AG08395 (cell line): ENCODE measurements around the gene R3HDML.
"Not testable (repeated sequence)": the region's sequence is repeated elsewhere in the genome, so short reads cannot be mapped to it uniquely, and the experiment has no call there.

Experiments used
- DNase-seq: peaks from one replicate; pipeline ENCODE4 v3.0.0; 2012; ENCODE audit warnings: mixed read lengths, low spot score

R3HDML gene, protein sequence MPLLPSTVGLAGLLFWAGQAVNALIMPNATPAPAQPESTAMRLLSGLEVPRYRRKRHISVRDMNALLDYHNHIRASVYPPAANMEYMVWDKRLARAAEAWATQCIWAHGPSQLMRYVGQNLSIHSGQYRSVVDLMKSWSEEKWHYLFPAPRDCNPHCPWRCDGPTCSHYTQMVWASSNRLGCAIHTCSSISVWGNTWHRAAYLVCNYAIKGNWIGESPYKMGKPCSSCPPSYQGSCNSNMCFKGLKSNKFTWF

DNA sequence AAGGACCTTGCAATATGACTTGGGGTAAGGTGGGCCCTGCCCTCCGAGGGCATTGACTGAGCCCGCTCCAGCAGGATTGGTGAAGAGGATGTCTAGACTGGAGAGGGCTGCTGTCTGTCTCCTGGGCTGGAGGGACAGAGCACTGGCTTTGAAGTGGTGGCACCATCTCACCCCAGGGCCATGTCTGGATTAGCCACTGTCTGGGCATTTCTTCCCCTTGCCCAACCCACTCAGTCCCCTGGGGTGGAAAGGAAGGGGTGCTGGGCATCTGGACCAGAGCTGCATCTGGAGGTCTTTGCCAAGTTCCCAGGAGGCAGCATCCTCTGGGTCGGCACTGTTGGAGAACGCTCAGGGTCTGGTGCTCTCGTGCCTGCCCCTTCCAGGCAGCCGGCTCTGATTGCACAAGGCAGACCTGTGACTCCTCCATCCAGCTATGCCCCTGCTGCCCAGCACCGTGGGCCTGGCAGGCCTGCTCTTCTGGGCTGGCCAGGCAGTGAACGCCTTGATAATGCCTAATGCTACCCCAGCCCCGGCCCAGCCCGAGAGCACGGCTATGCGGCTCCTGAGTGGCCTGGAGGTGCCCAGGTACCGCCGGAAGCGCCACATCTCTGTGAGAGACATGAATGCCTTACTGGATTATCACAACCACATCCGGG is at the start of gene R3HDML:
TSS of gene R3HDML (plus strand) at position 319 of the 656 bp plus-strand sequence. CDS start at position 434, 115 bp downstream.
- no peak for DNase-seq

GRCh38 chr20:44287272-44288097 is 49.4 kb upstream of the R3HDML start:
- DNase-seq, result no peak

DNA sequence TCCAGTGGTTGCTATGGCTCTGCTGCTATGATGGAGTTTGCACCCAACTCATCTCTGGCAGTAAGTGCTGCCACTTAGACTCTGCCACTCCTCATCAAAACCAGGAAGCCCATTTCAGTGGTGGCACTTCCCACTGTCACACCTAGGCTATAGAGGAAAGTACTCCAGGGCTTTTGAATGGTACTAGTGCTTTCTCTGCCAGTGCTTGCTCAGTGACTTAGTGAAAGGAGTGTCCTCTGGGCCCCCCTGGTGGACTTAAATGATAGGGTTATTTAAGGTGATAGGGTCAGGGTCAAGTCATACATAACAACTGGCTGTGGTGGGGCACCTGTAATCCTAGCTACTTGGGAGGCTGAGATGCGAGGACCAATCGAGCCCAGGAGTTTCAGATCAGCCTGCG is 48.6 kb upstream of the R3HDML start:
- DNase-seq, result no peak

- no peak for DNase-seq
Measured at GRCh38 chr20:44291754-44292153, 45.1 kb upstream of the R3HDML start.

DNA sequence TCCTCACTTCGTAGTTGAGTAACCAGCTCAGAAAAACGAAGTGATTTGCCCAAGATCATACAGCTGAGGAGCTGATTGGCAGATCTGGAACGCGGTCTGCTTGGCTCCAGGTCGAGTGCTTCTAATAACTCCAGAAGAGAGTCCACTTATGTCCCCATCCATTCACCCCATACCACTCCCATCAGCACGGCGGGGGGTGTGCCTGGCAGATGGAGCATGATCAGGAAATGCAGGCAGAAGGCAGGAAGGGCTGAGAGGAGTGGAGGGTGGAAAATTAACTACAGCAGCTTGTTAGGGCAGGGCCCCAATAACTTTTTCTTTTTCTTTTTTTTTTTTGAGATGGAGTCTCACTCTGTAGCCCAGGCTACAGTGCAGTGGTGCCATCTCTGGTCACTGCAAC is 40.8 kb upstream of the R3HDML start:
- DNase-seq, result no peak

DNA sequence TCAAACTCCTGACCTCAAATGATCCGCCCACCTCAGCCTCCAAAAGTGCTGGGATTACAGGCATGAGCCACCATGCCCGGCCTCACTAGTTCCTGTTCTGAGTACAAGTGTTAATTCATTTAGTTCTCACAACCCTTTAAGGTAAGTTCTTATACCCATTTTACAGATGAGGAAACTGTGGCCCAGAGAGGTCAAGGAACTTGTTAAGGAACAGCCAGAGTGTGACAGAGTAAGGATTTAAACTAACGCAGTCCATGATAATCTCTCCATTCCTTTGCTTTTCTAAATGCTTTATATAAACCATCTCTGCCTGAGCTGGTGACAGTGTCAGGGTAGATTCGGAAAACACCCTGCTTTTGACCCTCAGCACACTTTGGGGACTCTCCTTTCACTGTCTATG is 39.1 kb upstream of the R3HDML start:
- DNase-seq, result no peak

GRCh38 chr20:44299011-44299535 is 37.8 kb upstream of the R3HDML start:
- not testable (repeated sequence) for DNase-seq

DNA sequence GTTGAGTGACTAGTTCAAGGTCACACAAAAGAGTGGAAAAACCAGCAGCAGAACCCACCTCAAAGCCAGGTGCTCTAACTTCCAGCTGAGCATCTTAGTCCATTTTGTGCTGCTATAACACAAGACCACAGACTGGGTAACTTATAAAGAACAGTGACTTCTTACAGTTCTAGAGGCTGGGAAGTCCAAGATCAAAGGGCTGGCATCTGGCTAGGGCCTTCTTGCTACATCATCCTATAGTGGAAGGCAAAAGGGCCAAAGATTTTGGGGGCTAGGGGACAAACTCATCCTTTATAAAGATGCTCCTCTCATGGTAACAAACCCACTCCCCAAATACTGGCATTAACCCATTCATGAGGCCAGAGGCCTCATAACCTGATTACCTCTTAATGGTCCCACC is 35.6 kb upstream of the R3HDML start:
- no peak for DNase-seq

DNA sequence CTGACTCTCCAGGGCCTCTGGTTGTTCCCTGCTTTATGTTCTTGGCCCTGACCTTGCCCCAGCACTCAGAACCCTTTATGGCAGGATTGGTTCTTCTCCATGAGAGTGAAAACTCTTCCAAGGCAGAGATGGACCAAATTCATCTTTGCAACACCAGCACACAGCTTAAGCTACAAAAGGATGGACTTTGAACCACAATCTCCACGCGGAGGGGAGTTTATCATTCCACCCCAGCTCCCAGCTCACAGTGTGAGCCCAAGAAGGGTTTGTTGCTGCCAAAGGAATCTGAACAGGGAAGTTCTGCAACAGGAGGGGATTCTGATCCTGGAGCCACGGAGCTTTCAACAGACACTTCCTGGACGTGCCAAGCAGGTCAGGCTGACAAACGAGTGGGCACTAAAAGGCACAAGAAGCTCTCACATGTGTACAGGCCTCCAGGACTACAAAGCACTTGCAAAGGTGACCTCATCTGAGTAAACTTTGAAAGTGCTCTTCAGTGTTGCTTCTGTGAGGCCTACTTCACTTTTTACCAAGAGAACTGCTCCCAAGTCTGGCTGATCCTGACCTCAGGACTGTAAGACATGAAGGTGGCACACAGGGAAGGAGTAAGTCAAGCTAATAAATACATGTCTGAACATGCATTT is 34.7 kb upstream of the R3HDML start:
- DNase-seq, result no peak

DNA sequence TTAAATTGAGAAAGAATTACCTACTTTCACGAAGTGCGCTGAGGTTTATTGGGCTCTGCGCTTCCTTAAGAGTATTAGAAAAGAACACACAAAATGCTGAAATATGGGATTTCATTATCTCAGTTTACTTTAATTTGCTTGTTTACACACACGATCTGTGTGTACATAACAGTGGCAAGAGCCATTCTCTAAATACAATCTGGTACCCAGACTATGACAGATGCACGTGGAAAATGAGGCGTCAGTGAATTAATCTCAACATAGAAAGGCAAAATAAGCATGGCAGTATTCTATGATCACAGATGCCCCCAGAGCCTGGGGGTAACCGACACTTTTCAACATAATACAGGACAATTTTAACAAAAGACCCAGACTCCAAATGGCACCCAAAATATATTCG is 34.1 kb upstream of the R3HDML start:
- no peak for DNase-seq

DNA sequence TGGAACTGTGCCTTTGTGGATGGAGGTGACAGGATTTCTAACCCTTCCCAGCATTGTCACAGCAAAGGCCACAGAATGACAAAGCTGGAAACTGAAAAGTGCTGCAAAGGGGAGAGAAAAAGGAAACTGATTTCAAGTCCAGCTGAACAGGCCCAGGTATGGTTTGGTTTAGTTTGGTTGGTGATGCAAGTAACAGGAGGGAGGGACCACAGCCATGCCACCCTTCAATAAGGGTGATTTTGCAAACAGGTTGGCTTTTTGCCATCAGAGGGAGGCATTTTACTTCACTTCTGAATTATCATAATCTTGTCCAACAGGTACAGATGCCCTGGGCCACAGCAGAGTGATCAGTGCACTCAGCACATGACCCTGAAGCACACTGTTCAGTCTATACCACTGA is 32.5 kb upstream of the R3HDML start:
- DNase-seq, result no peak

GRCh38 chr20:44306927-44307326 is 29.9 kb upstream of the R3HDML start:
- DNase-seq, result no peak

DNA sequence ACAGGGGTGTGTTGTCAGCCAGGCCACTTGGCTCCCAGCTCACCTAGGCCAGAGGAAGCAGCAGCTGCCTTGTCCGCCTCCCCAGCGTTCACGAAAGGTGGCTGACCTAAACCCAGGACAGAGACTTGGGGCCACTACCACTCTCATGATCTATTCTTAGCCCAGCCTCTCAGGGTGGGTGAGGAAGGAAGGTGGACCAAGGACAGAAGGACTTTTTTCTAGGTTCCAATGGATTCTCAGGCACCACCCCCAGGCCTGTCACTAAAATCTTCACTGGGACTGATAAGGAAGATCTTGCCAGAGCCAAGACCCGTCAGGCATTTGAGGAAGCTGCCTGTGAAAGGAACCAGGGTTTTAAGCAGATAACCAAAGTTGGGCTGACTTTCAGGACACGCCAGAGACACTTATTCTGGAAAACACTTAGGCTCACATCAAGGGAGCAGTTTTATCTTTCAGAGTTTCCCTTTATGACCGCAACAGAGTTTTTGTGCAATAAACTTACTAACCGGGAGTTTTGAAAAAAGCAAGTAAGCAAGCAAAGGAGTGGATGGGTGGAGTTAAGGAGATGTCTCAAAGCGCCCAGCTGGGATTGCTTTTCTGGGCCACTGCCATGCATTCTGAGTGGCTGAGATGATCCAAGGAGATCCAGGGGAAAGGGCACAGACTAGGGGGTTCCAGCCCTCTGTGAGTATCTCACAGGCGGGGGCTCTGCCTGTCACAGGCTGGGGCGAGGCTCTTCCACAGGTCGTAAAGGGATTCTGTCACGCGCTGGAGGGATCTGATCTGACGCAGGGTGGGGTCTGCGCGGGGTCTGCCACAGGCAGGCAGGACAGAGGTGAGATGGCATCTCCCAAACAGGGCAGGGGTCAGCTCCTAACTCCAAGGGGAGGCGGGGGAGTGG is 26.8 kb upstream of the R3HDML start:
- DNase-seq, result peak; percentile 74

GRCh38 chr20:44310664-44311639 is 25.9 kb upstream of the R3HDML start, which contains the start of gene FITM2:
Gene FITM2 (minus strand): TSS chr20:44311202. CDS start chr20:44311148, 54 bp downstream.
- DNase-seq, result peak; percentile 100

DNA sequence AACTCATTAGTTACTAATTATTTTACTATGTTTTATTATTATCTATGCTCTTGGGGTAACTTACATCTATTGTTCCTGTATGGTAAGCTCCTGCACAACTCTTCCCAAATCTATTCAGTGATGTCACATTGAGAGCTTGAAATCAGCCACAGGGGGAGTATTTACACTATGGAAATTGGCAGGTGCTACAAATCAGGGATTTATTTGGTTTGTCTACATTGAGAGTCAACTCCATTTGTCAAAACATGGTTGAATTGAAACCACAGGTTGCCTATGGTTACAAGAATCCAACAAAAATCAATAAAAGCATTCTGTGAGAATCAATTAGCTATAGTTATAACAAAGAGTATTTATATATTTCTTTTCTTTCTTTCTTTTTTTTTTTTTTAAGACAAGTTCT is 22.0 kb upstream of the R3HDML start:
- no peak for DNase-seq

DNA sequence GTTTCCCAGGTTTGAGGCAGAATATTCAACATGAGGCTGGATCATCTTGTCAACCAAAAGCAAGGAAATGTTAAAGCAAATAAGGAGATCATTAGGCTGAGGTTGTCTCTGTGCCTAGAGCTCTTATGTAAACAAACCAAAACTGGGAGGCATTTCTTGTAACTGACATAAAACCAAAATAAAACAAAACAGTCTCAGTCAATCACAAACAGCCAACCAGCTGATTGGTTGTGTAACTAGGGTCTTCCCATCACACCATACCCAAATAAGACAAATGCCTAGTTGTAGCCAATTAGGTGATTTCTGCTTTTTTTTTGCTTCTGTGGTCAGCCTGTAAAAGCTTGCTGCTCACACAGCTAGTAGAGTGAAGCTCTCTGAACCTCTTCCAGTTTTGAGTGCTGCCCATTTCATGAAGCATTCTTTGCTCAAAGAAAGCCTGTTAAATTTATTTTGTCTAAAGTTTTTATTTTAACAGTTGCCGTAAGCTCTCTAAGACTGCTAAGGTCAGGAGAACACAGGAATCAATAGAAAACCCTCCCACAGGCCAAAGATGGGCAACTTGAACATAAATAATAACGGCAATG is 16.9 kb upstream of the R3HDML start:
- no peak for DNase-seq

DNA sequence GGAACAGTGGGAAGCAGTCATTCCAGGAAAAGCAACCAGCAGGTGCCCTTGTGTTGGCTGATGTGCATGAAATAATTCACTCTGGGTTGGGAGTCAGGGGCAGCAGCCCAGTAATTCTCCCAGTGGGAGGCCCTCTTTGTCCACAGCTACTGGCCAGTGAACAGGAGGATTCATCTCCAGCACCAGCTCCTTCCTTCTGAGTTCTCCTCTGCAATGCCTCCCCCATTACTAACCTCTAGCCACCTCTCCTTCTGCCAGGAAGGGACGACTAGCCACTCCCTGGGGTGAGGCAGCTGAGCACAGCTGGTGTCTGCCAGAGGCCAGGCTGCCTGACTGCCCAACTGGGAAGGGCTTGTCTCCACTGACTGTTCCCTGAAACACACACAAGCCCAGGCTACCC is 12.5 kb upstream of the R3HDML start:
- DNase-seq, result no peak

- DNase-seq, result no peak
Measured at GRCh38 chr20:44326391-44327159, 10.3 kb upstream of the R3HDML start.

GRCh38 chr20:44327748-44328147 is 9.1 kb upstream of the R3HDML start:
- DNase-seq, result not testable (repeated sequence)
